GM12872 (cell line): Measurements from ENCODE around the gene PADI3.

ENCODE experiments used
- TF ChIP-seq, protein P1 (sequence below): IDR thresholded peaks from 3 replicates; pipeline ENCODE4 v1.5.1; 2011; ENCODE audit warnings: low read depth, mild to moderate bottlenecking, low read length, moderate library complexity; ENCODE audit not compliant: insufficient read depth

The PADI3 gene

DNA sequence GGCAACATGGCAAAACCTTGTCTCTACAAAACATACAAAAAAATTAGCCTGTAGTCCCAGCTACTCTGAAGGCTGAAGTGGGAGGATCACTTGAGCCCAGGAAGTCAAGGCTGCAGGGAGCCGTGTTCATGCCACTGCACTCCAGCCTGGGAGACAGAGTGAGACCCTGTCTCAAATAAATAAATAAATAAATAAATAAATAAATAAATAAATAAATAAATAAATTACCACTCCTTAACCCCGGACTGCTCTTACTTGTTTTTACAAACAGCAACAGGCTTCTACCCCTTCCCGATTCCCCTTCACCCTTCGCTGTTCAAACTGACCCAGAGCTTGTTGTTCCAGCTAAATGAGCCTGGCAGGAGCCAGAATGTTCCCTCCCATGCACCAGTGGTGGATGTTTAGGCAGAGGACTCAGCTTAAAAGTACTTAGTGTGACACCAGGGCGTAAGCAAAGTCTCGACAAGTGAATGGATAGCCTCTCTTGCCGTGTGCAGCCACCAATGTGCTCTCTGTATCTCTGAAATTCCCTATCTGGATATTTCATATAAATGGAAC, 21.5 kb upstream of the PADI3 start:
- TF ChIP-seq, protein P1, sequence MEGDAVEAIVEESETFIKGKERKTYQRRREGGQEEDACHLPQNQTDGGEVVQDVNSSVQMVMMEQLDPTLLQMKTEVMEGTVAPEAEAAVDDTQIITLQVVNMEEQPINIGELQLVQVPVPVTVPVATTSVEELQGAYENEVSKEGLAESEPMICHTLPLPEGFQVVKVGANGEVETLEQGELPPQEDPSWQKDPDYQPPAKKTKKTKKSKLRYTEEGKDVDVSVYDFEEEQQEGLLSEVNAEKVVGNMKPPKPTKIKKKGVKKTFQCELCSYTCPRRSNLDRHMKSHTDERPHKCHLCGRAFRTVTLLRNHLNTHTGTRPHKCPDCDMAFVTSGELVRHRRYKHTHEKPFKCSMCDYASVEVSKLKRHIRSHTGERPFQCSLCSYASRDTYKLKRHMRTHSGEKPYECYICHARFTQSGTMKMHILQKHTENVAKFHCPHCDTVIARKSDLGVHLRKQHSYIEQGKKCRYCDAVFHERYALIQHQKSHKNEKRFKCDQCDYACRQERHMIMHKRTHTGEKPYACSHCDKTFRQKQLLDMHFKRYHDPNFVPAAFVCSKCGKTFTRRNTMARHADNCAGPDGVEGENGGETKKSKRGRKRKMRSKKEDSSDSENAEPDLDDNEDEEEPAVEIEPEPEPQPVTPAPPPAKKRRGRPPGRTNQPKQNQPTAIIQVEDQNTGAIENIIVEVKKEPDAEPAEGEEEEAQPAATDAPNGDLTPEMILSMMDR, result no peak

DNA sequence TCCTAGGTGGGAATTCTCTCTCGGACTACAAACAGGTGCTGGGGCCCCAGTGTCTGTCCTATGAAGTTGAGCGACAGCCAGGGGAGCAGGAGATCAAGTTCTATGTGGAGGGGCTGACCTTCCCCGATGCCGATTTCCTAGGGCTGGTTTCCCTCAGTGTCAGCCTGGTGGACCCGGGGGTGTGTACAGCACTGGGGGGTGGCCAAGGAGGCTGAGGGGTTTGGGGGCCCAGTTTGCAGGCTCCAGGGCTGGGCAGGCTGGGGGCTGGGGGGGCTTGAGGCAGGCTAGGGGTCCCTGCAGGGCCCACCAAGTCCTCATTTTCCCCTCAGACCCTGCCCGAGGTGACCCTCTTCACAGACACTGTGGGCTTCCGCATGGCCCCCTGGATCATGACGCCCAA, 20.3 kb upstream of the PADI3 start:
- TF ChIP-seq, protein P1, result no peak

- TF ChIP-seq, protein P1, result no peak
These were observed 19.5 kb upstream of the PADI3 start for GRCh38 chr1:17229379-17229778.

GRCh38 chr1:17230106-17230505, 18.8 kb upstream of the PADI3 start:
- TF ChIP-seq, protein P1, result no peak

DNA sequence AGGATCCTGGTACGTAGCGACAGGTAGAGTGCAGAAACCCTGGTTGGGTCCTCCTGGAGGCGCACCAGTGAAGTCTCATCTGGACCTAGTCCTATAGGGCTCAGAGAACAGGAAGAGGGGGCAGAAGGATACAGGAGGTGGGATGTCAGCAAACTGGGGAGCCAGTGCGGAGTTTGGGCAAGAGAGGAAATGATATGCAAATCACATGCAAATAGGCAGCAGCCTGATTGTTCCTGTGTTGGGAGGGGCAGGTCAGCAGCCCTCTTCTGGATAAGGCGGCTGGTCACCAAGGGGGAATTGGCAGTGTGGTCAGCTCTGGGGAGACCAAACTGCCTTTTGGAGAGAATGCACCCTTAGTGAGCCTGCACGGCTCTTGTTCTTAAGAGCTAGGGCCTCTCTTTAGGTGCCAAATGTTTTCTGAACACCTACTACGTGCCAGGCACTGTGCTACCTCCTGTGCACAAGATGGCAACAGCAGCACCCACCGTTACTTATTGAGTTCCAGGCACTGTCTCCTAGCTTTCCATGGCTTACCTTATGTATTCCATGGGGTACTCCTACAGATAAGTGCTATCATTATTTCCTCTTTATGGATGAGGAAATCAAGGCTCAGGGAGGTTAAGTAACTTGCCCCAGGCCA, 18.1 kb upstream of the PADI3 start:
- TF ChIP-seq, protein P1, result no peak

DNA sequence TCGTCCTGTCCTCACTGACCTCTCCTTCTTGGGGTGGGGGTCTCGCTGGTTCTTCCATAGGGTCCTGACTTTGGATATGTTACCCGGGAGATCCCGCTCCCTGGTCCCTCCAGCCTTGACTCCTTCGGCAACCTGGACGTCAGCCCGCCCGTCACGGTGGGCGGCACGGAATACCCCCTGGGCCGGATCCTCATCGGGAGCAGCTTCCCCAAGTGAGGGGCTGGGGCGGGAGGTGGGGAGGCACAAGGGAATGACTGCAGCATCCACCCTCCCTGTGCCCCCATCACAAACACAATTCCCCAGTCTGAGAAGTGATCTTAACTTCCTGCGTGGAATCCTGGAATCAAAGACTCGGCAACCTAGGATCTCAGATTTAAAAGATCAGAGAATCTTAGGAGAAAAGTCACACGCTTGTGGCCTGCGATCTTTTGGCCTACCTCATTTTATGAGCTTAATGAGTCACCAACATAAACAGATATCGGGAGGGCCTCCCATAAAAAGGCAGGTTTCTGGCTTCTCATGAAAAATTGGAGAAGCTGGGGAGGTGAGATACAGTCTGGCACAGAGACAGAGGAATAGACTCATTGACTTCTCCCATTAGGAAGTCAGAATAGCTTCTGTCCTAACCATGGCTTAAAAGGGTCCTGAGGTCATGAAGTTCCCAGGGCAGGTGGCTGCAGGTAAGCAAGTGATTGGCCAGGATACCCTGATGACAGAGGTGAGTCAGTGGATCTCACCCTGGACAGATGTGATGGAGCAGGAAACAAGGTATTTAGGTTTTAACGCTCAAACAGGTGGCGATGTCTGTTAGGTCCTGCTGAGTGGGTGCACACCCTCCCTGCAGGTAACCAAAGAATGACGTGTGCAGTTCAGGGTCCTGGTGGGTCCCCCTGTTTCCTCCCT, 15.9 kb upstream of the PADI3 start:
- TF ChIP-seq, protein P1, result no peak

DNA sequence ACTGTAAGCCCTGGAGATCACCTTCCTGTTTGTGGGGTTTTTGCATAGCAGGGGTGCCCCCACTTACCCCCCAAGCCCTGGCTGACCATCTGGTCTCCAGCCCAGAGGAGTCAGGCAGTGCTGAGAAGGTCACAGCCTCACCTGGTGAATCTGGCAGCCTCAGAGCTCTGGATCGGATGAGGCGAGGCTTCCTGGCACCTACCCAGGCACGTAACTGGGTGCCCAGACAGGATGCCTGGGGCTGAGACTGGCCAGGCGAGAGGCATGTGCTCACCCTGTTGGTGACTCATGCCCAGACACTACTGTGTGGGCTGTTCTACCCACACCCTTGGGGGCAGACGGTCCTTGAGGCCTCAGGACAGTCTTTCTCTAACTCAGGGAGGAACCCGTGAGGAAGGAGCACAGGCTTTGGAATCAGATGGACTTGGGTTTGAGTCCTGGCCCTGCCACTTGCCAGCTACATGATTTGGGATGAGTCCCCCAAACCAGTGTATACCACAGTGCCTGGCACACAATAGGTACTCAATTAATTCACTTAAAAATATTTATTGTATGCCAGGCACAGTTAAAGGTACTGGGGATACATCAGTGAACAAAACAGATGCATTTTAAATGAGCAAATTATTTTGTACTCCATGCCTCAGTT, 15.1 kb upstream of the PADI3 start:
- TF ChIP-seq, protein P1, result no peak
